GM10248 (cell line): ENCODE results near the gene GRIK4.
A peak's percentile ranks its signal among the peaks of the same experiment; 100 is the strongest.

Experiments used
- CTCF ChIA-PET: fragments of 300-600 bp; sonication (Branson Sonifier 250); formaldehyde crosslinking; extraction: SDS; loops from one replicate; lab custom pipeline; 2021; ENCODE audit warnings: antibody characterized with exemption; lab: Yijun Ruan, JAX
- POLR2A ChIA-PET: fragments of 350-650 bp; sonication (Branson Sonifier 250); formaldehyde crosslinking; extraction: SDS; loops from one replicate; lab custom pipeline; 2020; ENCODE audit warnings: antibody characterized with exemption; lab: Yijun Ruan, JAX
- DNase-seq: peaks from one replicate; pipeline ENCODE4 v3.0.0; 2012; ENCODE audit errors: extremely low spot score
- TF ChIP-seq, protein P1 (sequence below): IDR thresholded peaks from 2 replicates; pipeline ENCODE4 v1.5.1; 2012; ENCODE audit warnings: mild to moderate bottlenecking, low read depth; ENCODE audit errors: extremely low read depth, missing control alignments, control extremely low read depth

The GRIK4 gene

DNA sequence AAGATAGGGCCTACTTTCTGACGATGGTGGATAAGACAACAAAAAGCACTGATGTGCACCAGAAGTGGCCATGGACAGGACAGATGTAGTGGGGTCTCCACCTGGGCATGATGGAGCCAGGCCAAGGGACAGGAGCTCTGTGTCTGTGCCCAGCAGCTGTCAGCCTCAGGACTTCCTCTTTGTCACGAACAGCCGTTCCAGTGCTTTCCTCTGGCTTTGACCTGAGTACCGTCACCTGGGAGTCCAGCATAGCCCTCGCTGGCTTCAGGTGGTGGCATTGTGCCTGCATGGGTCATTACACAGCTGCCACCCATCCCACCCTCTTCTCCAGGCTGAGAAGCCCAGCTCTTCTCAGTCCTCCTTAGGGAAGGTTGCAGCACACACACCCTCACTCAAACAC lies 137.8 kb downstream of the GRIK4 start:
- DNase-seq, result no peak
- ChIA-PET CTCF (interaction anchor here (0.7 to 1.7 kb wide), 9 partner anchors 8 to 285 kb away, joined by 3 to 5 read pairs (median 3); no protein-coding TSS in a partner anchor), POLR2A (no interaction called here)
- TF ChIP-seq, protein P1, sequence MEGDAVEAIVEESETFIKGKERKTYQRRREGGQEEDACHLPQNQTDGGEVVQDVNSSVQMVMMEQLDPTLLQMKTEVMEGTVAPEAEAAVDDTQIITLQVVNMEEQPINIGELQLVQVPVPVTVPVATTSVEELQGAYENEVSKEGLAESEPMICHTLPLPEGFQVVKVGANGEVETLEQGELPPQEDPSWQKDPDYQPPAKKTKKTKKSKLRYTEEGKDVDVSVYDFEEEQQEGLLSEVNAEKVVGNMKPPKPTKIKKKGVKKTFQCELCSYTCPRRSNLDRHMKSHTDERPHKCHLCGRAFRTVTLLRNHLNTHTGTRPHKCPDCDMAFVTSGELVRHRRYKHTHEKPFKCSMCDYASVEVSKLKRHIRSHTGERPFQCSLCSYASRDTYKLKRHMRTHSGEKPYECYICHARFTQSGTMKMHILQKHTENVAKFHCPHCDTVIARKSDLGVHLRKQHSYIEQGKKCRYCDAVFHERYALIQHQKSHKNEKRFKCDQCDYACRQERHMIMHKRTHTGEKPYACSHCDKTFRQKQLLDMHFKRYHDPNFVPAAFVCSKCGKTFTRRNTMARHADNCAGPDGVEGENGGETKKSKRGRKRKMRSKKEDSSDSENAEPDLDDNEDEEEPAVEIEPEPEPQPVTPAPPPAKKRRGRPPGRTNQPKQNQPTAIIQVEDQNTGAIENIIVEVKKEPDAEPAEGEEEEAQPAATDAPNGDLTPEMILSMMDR, result no peak

DNA sequence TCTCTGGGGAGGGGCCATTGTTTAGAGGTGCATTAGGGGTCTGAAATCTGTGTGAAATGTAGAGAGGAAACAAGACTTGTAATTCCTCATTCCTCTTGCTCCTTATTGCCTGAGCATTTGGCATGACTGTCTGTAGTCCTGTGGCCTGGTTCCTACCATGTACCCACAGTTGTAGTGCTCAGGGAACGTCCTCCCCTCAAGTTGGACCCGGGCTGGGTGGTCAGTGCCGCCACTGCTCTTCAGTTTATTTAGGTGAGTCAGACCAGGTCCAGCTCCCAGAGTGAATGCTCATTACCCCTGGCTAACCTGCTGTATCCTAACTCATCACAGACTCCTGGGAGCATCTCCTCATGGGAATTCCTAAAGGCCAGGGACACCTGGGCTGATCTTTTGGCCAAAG lies 139.8 kb downstream of the GRIK4 start:
- CTCF ChIA-PET, result interaction anchor here (0.6 to 2.0 kb wide), 3 partner anchors 9 to 12 kb away, joined by 3 to 4 read pairs (median 4); no protein-coding TSS in a partner anchor
- no peak for DNase-seq
- TF ChIP-seq, protein P1, result no peak
- POLR2A ChIA-PET, result no interaction called here

DNA sequence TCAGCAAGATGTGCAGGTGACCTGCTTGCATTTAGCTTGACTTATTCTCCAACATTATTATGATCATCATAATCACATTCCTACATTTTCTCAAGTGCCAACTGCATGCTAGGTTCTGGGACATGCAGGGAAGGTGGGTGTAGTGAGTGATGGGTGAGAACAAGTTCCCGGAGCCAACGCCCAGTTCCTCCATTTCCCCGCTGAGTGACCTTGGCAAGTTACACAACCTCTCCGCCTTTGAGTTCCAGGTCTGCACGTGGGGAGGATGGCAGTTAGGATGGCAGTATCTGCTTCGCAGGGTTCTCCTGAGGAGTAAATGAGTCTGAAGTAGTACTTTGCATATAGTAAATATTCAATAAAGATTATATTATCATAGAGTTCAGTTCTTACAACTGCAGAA lies 140.3 kb downstream of the GRIK4 start:
- no peak for DNase-seq
- TF ChIP-seq, protein P1, result no peak
- POLR2A ChIA-PET, result no interaction called here
- CTCF ChIA-PET, result interaction anchor here (0.6 to 2.0 kb wide), 3 partner anchors 8 to 12 kb away, joined by 3 to 4 read pairs (median 4); no protein-coding TSS in a partner anchor

DNA sequence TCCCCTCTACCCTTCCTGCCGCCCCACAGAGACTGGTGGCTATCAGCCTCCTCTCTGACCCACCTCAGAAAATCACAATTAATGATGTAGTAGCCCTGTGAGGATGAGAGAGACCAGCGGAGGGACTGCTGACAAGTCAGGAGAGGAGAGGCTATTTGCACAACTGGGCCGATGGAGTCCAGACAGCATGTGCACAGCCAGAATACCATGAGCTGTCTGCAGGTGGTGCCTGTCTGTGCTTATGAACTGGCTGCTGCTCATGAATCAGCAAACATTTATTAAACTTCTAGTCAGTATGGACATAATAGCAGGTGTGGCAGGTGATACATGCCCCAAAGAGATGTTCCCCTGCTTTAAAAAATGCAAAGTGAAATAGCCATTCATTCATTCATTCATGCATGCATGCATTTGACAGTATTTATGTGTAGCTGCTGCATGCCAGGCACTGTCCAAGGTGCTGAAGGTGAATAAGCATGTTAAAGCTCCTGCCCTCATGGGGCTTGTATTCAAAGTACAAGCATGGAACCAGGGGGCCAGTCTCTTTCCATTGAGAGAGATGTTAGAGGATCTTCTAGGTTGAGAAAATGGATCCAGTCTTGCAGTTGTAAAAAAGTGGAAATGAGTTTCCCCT lies 141.3 kb downstream of the GRIK4 start:
- ChIA-PET CTCF (interaction anchor here (1.2 to 2.0 kb wide), 2 partner anchors 11 to 30 kb away, joined by 3 to 4 read pairs; no protein-coding TSS in a partner anchor), POLR2A (no interaction called here)
- TF ChIP-seq, protein P1, result no peak
- no peak for DNase-seq

DNA sequence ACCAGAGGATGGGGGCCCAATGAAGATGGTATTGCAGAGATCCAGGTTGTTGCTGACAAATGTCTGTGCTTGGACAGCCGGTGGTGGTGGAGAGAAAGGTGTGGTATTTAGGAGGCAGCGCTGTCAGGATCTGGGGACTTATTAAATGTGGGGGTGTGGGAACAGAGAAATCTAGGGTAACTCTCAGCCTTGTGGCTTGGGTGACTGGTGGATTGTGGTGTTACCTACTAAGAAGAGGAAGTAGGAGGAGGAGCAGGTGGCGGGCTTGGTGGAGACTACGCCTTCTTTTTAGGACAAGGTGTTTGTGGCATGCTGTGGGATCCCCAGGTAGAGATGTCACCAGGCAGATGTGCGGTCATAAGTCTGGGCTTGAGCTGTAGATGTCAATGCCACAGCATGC lies 144.0 kb downstream of the GRIK4 start:
- peak; percentile 37 for DNase-seq
- ChIA-PET POLR2A (no interaction called here), CTCF (interaction anchor here (1.0 to 4.0 kb wide), 5 partner anchors 12 to 144 kb away, joined by 3 to 12 read pairs (median 5); partner anchors contain the start of gene GRIK4)
- TF ChIP-seq, protein P1, result no peak

DNA sequence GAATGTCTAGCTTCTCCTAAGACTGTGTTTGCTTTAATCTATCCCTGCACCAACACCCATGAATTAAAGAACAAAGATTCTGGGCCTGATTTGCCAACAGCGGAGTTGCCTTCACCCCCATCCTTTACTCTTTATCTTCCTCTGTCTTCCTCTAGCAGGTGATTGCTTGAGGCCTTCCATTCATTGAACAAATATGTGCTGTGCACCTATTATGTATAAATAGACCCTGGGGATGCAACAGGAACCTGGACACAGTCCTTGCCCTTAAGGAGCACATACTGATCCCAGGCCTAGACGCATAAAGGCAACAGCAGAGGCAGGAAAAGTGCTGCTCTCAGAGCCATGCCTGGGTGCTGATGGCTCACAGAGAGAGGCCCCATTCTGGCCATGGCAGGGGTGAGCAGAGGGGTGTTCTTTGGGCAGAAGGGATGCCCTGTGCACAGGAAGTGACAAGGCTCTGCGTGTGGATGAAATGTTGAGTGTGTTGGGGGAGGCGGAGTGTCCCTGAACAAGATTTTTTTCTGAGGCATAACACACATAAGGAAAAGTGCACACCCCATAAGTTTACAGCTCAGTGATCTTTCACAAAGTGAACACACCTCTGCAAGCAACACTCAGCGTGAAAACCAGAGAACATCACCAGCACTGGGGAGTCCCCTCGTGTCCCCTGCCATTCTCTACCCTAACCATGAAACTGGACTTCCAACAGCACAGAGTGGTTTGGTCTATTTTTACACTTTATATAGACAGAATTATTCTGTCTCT lies 145.9 kb downstream of the GRIK4 start:
- ChIA-PET POLR2A (interaction anchor here (0.6 kb wide), 1 partner anchor 1004 kb away, joined by 11 read pairs; no protein-coding TSS in a partner anchor), CTCF (interaction anchor here (1.0 to 4.0 kb wide), 9 partner anchors 8 to 156 kb away, joined by 3 to 15 read pairs (median 5); partner anchors contain the start of gene GRIK4)
- peak; percentile 43 for DNase-seq
- TF ChIP-seq, protein P1, result no peak
